GM21529 (cell line): ENCODE results near the gene IQCN.
"Not testable (repeated sequence)": the region's sequence is repeated elsewhere in the genome, so short reads cannot be mapped to it uniquely, and the experiment has no call there.

ENCODE experiments used
- ATAC-seq: cut with Tn5 transposase; IDR thresholded peaks from one replicate; pipeline ENCODE4 v1.9.1; 2021; ENCODE audit not compliant: unreplicated experiment

Gene IQCN

GRCh38 chr19:18214779-18215433 lies 59.3 kb downstream of the IQCN start:
- ATAC-seq, result no peak

- ATAC-seq, result no peak
These were observed 62.6 kb downstream of the IQCN start for GRCh38 chr19:18211683-18212082.

GRCh38 chr19:18209912-18210311 lies 64.3 kb downstream of the IQCN start:
- not testable (repeated sequence) for ATAC-seq

GRCh38 chr19:18208098-18208951 lies 65.9 kb downstream of the IQCN start:
- ATAC-seq, result no peak
